ENCODE results near the gene PSMD11.

The PSMD11 gene

DNA sequence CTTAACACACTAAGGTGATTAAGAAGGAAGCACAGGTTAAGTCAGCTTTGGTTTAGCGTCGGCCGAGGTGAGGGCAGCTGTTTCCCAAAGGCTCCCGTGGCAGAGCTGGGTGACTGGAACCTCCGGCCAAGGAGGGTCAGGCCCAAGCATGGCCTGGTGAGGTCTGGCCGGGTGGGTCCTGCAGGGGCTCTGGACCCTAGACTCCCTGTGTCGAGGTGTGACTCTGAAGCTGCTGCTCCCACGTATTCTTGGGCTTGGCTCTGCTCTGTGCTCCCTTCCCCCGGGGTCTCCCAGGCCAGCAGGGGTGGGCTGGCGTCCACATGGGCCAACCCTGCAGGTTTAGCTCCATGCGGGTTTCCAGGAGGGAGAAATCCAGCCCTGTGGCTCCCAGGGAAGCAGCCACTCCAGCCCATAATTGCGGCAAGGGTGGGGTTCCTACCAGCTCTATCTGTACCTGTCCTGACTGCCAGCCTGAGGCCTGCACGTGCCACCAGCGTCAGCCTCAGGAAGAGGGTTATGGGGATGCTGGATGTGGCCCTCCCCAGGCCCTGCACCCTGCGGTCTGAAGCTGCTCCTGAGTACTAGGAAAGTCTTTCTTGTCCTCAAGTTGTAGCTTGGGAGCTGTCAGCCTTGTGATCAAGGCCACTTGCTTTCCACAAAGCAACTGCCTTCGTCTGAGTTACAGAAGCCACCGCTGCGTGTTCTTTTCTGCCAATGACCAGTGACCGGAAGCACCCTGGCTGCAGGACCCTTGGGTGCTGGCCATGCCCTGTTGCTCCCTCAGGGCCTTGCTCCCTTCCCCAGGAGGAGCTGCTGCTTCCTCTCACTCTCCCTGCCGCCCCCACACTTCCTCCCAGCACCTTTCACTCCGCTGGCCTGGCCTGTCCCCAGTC is 47.3 kb downstream of the PSMD11 start:
- DNase-seq: no peak

DNA sequence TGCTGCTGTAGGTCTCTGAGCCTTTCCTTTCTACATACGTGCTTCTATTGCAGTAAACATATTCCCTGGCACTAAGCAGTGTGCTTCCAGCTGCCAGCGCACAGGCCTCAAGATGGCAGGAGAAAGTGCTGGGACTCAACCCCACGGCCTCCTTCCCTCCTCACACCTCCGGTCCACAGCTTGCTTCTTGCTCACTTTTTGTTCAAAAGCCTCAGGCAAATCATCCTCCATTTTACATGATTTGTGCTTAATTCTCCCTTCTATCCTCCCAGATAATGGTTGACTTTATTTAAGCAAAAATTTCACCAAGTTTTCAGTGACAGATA is 47.9 kb downstream of the PSMD11 start:
- DNase-seq: no peak

DNA sequence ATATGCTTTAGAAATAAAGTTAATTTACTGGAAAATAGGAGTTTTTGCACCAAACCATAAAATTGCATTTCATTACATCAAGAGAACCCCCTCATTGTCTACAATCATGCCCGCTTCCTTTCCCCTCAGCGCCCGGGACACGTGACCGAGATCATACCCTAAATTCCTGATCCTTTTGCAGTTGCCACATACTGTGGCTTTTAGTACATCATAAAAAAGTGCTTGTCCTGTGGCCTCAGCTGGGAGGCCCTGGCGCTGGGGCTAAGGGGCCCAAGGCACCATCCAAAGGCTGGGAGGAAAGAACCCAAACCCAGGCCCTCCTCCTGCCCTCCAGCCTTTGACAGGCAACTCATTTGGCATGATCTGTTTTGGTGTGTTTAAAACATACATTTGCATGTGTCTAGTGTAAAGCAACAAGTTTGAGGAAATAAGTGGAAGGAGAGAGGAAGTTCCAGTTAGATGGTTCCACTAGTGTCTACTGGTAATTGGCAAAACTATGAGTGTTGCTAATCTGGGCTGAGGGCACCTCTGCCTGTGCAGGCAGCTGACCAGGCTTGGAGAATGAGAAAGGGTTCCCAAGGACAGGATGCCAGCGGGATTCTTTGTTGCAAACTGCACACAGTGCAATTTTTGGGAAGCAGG is 48.5 kb downstream of the PSMD11 start:
- no peak for DNase-seq

DNA sequence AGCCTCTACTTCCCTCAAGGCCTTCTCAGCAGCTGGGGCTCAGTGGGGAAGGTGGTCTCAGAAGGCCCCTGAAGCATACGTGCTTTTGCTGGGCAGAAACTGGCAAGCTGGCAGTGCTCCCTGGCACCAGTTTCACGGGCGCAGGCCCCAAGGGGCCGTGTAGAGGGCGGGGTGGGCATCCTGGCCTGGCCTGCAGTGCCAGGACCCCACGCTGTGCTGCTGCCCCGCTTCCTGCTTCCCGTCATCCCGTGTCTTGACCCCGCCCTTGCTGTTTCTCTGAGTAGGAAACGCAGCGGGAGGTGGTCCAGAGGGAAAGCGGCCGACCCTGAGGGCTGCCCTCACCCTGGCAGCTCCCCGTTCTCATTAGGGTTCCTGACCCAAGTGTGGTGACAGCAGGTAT is 49.3 kb downstream of the PSMD11 start:
- DNase-seq: no peak

DNA sequence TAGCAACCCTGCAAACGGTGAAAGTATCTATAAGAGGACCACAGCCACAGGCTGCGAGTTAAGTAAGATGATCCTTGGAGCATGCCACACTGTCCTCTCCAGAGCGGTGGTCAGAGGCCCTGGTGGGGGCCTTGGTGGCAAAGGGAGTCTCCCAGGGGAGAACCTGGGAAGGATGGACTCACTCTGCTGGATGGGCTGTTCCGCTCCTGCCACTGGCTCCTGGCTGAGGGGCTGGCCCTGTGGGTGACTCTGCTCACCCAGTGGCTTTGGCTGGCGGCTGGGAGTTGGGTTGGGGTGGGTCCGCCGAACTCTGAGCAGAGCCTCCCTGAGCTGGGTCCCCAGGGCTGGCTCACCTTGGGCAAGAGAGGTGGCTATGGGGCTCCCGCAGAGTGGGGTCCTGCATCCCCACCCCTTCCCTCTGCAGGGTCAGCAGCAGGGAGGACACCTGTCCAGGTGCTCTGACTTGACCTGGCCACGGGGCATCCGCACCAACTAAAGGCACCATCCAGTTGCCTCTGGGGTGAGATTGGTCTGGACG is 49.7 kb downstream of the PSMD11 start:
- no peak for DNase-seq

DNA sequence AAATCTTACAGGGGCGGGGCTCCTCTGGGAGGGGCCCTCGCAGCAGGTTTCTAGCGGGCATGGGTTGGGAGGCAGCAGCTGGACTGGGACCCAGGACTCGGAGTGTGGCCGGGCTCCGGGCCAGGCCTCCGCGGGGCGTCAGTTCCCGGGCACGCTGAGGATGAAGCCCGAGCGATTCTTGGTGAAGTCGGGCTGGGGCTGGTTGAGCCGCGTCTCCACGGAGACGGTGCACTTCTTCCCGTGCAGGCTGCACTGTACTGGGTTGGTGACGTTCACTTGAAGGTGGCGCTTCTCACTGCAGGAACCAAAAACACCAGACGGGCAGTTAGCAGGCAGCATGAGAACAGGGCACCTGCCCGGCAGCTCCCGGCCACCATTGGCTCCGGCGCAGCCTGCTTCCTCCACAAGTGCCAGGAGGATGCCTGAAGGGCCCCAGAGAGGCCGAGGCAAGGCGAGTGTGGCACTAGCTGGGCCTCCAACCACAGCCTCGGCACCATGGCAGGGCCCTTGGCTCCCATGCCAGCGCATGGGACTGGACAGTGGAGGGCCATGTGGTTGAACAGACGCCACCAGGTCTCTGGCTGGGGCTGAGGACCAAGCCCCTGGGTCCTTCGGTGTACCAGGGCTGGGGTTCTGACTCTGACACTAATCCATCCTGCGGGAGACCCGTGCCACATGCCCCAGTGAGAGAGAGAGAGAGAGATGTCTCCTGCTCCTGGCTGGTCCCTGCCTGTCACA is 50.5 kb downstream of the PSMD11 start:
- DNase-seq: no peak

DNA sequence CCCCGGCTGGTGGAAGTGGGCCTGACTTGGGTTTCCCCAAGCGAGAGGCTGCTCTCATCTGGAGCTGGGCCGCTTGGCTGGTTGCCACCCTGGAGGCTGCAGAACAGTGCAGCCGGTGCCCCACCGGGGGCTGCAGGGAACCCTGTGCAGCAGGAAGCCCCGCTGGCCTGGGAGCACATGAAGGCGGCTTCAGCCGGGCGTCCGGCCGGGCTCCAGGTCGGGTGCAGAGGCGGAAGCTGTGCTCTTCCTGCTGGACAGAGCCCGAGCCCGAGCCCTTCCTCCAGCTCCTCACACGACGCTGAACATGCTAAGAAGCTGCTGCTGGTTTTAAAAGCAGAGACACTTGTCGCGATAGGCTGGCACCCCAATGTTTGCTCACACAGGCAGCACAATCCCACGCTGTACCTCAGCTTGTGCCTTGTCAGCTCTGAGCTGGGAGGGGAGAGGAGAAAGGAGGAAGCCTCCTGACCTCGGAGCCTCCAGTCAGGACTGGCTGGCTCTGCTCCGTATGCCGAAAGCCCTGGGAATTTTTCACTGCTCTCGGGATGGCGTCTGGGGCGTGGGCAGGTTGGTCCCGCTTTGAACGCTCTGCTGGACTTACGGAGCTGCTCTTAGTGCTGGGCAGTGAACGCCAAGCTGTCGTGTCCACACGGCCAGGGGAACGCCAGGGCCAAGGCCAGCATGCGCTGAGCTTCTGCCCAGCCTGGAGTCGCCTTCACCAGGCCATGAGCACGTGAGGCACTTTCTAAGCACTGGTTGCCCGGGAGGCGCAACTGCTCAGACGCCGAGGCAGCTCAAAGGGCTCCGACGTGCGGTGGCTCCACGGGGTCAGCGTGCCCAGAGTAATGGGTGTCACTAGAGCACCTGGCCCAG is 51.3 kb downstream of the PSMD11 start:
- no peak for DNase-seq

DNA sequence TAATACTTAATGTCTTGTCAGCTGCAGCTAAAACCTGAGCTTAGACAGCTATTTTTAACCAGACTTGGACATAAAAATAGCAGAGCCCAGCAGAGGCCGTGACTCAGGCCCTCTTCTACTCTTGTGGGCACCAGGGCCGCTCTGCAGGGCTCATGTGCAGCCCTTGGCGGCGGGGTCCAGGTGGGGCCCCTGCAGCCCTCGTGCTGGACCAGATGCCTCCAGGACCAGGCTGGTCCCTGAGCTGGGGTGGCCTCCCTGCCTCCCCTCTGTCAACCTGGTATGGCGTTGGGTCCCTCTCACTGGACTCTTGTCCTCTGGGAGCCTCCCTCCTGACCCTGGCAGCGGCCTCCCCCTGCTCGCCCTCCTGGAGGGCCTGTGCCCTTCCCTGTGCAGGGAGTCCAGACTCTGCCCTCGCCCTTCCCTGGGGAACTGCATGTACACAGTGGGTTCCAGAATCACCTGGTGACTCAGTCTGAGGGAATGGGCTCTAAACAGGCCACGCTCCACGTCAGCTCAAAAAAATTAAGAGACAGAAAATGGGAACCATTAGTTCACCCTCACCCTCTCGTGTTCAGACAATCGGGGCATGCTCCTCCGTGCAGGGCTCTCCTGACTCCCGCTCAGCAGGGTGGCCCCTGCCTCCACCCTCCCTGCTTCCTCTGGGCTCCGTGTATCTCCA is 52.2 kb downstream of the PSMD11 start:
- no peak for DNase-seq

DNA sequence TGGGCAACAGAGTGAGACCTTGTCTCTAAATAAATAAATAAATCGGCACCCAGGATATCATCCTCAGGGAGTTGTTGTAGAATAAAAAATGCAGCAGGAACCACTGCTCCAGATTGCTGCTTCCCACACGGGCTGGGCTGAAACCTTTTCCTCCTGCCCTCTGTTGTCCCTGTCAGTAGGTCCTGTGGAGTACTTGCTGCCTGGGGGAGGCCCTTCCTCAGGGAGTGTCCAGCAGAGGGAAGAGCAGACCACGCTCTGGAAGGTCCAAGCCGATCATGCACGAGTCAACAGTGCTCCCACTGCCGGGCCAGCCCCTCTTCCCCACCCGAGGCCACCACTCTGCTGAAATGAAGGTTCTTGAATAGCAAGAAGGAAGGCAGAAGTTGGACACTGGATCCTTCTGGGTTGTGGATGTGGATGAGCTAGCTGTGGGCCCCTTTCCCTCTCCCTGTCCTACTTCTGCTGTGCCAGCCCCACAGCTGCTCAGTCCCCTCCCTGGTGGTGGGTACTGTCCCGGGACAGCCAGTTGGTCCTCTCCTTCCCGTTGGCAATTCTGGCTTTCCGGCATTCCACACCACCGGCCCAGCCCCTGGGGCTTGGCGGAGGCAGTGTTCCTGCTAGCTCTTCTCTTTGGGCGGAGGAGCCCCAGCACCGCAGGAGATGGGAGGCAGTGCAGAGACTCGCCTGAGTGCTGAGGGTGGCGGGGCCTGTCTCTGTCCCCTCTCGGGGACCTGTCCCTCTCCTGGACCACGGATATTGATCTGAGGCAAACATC is 53.3 kb downstream of the PSMD11 start:
- no peak for DNase-seq

DNA sequence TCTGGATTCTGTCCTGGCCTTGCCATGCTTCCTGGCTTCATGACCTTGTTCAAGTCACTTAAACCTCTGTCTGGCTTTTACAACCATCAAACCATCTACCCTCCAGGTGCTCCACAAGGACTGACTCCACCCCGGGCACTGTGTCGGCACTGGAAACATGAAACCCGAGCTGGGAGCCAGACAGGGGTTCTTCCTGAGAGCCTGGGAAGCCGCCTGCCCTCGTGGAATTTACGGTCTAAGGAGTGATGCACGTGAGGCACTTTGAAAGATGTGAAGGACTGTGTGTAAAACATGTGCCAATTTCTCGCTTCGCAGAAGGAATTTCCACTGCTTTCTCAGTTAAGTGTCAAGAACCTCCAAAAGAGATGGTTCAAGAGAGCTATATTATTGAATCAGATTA is 54.1 kb downstream of the PSMD11 start:
- peak; percentile 37 to 54 for DNase-seq

DNA sequence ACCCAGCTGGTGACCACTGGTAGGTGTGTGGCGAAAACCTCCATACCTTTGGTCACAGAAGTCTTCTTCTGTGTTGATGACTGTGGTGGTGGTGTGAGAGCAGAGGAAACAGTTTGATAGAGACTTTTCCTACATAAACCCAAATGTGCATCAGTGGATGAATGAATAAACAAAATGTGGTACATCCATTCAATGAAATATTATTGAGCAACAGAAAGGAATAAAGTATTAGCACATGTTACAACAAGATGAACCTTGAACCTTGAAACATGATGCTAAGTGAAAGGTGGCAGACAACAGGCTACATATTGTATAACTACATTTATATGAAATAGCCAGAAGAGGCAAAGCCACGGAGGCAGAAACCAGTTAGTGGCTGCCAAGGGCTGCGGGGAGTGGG is 57.7 kb downstream of the PSMD11 start:
- no peak for DNase-seq

DNA sequence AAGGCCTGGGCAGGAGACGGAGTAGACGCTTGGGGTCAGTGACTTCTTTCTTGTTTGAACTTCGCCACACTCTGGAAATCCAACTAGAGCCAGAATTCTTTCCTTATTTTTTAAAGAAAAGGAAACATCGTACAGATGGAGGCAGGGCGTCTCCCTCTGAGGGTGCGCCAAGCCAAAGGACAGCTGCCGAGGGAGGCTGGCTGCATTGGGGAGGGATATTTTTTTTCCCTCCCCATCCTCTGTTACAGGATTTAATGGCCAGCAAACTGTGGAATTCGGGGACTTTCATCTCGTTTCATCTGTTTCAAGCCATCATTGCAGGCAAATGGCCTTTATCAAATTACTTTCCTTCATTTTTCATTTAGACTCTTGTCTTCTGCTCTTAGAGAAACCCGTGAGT is 58.4 kb downstream of the PSMD11 start:
- DNase-seq: no peak

DNA sequence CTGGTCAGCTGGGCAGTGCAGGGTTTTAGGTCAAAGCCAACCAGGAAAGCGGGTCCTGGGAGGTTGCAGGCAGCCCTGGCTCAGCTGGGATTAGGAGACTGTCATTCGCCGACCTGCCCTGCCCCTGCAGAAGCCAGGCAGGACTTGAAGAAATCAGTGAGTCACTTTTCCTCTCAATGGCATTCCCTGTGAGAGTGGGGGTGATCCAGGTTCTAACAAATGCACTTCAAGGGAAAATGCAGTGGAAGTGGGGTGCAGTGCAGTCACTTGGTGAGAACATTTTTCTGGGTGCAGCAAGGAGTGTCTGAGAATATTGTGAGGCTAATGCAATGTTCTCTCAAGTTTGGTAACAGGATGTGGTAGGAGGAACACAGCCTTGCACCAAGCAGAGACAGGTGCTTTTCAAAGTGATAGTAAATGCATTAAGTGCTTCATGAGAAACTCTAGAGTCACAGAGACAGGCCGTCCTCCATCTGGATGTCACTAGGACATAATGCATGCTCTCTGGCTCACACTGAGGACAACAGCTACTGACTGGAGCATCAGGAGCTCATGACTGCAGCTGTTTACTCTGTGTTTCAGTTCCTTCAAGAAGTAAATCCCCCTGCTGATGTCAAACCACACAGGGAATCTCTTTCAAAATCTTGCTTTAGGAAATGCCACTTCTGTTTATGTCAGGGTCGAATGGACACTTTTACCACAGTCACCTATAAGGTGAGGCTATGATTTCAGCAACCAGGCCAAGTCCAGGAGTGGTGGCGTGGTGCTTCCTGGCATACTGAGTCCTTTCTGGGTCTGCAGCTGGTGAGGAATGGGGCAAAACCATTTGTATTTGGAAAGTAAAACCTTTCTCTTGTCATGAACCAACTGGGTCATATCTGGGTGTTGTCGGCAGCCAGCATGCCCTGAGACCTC is 59.2 kb downstream of the PSMD11 start:
- DNase-seq: no peak

DNA sequence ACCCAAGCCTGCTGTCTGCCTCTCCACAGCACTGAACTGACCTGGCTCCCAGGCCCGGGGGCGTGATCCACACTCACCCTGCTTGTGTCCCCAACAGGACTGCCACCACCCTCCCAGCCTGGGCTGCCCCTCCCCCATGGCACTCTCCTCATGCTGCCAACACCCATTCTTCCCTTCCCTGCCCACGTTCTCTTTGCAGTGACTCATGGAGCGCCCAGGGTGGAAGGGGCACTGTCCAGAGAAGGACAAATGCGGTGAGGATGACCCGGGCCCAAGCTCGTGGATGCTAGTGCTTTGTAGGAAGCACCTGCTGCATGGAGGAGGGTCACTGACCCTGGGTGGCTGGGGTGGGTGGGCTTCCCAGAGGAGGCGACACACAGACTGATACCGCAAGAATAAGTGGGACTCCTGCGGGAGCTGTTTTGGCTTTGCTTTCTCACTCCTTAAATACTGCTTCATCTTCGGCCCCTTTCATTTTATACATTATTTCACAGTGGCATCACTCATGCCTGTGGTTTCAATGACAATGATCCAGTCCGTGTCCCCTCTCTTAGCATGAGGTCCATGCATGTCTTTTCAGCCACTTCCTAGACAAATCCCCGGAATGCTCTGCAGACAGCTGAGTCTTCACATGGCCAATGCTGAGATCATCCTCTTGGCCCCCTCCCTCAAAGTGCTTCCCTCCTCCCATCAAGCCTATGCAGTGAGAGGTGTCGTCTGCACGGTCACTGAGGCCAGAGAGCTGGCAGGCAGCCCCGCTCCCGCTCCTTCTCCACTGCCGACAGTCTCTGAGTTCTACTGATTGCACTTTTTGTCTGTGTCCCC is 60.1 kb downstream of the PSMD11 start:
- DNase-seq: no peak

DNA sequence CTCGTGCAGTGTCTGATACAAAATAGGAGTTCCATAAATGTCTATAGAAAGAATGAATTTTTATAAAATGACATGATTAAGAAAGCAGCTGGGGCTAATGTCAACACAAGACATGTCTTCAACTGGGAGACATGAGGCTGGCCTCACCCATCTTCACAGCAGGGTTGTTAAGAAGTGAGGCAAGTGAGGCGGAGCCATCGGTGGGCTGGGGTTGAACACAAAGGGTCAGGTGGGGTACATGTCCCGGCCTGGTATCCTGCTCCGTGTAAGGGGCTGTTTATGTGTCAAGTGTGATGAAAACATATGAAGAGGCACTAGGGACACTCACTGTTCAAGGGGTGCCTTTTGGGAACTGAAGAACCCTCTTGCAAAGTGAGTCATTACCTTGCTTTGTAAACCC is 64.6 kb downstream of the PSMD11 start:
- DNase-seq: no peak

DNA sequence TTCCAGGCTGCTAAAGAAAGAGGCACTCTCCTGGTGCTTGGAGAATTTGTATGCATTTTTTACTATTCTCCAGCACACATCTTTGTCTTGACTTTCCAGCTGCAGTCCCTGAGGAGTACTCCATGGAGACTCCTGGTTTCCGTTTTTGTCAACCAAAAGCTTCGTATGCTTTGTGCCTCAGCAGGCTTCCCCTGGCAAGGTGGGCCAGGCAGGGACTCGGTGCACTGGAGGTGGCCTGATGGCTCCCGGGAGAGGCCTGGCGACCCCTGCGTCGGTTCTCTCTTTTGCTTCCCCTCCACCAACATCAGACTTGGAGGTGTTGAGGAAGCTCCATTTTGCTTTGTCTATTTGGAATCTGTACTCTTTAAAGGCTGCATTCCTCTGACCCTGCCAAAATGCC is 66.2 kb downstream of the PSMD11 start:
- DNase-seq: no peak

DNA sequence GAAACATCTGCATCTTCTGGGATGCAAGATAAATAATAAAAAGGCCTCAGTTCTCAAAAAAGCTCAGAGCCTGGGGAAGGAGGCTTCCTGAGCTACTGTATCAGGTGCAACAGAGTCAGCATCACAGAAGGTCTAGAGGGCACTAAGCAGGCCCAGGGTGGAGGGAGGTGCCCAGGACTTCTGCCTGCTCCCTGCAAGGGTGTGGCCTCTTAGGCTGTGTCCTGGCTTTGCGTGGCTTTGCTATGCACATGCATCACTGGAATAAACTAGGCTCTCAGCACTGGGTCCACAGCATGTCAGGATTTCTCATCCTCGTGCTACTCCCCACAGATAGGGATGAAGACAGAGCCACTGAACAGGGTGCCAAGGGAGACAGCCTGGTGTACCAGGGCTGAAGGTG is 68.0 kb downstream of the PSMD11 start:
- DNase-seq: no peak

DNA sequence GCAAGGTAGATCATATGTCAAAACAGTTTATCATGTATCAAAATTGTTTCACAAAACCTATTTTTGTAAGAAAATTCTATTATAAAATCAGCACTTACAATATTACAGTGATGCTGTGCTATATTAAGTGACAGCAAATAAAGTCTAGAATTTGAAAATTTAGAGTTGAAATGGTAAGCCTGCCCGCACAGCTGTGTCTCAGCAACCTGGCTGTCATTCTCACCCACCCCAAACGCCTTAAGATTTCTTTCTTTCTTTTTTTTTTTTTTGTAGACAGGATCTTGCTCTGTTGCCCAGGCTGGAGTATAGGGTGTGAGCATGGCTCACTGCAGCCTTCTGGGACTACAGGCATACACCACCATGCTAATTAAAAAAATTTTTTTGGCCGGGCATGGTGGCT is 69.3 kb downstream of the PSMD11 start:
- DNase-seq: no peak

DNA sequence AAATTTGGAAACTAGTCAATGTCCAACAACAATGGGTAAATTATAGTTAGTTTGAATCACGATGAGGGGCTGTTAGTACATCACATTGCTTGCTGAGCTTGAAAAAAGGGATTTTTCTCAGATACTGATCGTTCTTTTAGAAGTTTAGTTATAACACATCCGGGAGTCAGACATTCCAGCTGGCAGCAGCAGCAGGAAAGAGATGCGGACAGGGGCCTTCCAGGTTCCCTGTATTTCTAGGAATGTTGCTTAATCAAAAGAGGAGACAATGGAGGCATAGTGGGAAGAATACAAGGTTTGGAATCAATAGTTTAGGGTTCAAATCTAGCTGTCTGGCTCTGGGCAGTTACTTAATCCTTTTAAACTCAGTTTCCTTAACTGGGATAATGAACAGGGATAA is 70.3 kb downstream of the PSMD11 start:
- DNase-seq: no peak
